Memory B cell (primary cell): ENCODE measurements around the gene POU2AF1.

Experiments used
- ATAC-seq: fragments of 150-1000 bp; cut with Tn5 transposase; 2 replicates; pipeline ENCODE4 v1.10.0; 2021; ENCODE audit warnings: low read depth, mild to moderate bottlenecking, moderate library complexity
- DNase-seq, 2 donors: peaks; one replicate each; pipeline ENCODE4 v3.0.0; 2022; ENCODE audit warnings: low spot score in 2 of 2
- H3K27ac Mint-ChIP-seq: one replicate; pipeline ENCODE4 v1.8.0; 2022; ENCODE audit warnings: mild to moderate bottlenecking, moderate library complexity, mixed read lengths
- H3K27me3 Mint-ChIP-seq: one replicate; pipeline ENCODE4 v1.8.0; 2022; ENCODE audit warnings: mixed read lengths
- H3K36me3 Mint-ChIP-seq: one replicate; pipeline ENCODE4 v1.8.0; 2022; ENCODE audit warnings: mild to moderate bottlenecking, mixed read lengths
- H3K4me1 Mint-ChIP-seq: one replicate; pipeline ENCODE4 v1.8.0; 2022; ENCODE audit warnings: mixed read lengths
- H3K4me3 Mint-ChIP-seq: one replicate; pipeline ENCODE4 v1.8.0; 2022; ENCODE audit warnings: mild to moderate bottlenecking, moderate library complexity, mixed read lengths
- H3K9me3 Mint-ChIP-seq: one replicate; pipeline ENCODE4 v1.8.0; 2022; ENCODE audit warnings: mixed read lengths

Gene POU2AF1

GRCh38 chr11:111367411-111368284 lies 11.4 kb downstream of the POU2AF1 start:
- peak; percentile 68 for ATAC-seq

GRCh38 chr11:111366560-111367410 lies 12.3 kb downstream of the POU2AF1 start:
- Mint-ChIP-seq H3K4me3 (peak overlapping the region; percentile 74), H3K27me3 (no peaks in the 10 kb centered on the region), H3K27ac (peak overlapping the region; percentile 97), H3K36me3 (peaks cover 47% of the 10 kb centered on the region), H3K4me1 (peaks cover 80% of the 10 kb centered on the region), H3K9me3 (no peaks in the 10 kb centered on the region)
- no peak for DNase-seq
- no peak for ATAC-seq

More at GRCh38 chr11:111367411-111368284, 11.4 kb downstream of the POU2AF1 start:
- DNase-seq: no peak
- peak overlapping the region; percentile 97 for H3K27ac Mint-ChIP-seq
- H3K4me3 Mint-ChIP-seq: peak overlapping the region; percentile 74
- H3K9me3 Mint-ChIP-seq: no peaks in the 10 kb centered on the region
- H3K27me3 Mint-ChIP-seq: no peaks in the 10 kb centered on the region
- H3K36me3 Mint-ChIP-seq: peaks cover 44% of the 10 kb centered on the region
- peaks cover 81% of the 10 kb centered on the region for H3K4me1 Mint-ChIP-seq

- no peaks in the 10 kb centered on the region for H3K9me3 Mint-ChIP-seq
- ATAC-seq: peak; percentile 21
- H3K4me1 Mint-ChIP-seq: peaks cover 79% of the 10 kb centered on the region
- peak overlapping the region; percentile 97 for H3K27ac Mint-ChIP-seq
- peaks cover 51% of the 10 kb centered on the region for H3K36me3 Mint-ChIP-seq
- H3K4me3 Mint-ChIP-seq: peak overlapping the region; percentile 59
- no peak for DNase-seq
- H3K27me3 Mint-ChIP-seq: no peaks in the 10 kb centered on the region
Observed at GRCh38 chr11:111365722-111366559, 13.1 kb downstream of the POU2AF1 start.

- DNase-seq (no peak), ATAC-seq (no peak)
- peaks cover 73% of the 10 kb centered on the region for H3K4me1 Mint-ChIP-seq
- H3K27ac Mint-ChIP-seq: peak overlapping the region; percentile 97
- peaks cover 40% of the 10 kb centered on the region for H3K36me3 Mint-ChIP-seq
- H3K9me3 Mint-ChIP-seq: no peaks in the 10 kb centered on the region
- H3K27me3 Mint-ChIP-seq: no peaks in the 10 kb centered on the region
- H3K4me3 Mint-ChIP-seq: peak overlapping the region; percentile 74
Observed at GRCh38 chr11:111364503-111364902, 14.6 kb downstream of the POU2AF1 start.

GRCh38 chr11:111363985-111364384 lies 15.1 kb downstream of the POU2AF1 start:
- ATAC-seq (peak; percentile 56), DNase-seq (no peak)
- Mint-ChIP-seq H3K4me1 (peaks cover 68% of the 10 kb centered on the region), H3K9me3 (no peaks in the 10 kb centered on the region), H3K27me3 (no peaks in the 10 kb centered on the region), H3K36me3 (peaks cover 35% of the 10 kb centered on the region), H3K4me3 (peak overlapping the region; percentile 74), H3K27ac (peak overlapping the region; percentile 88)

- Mint-ChIP-seq H3K4me3 (peak overlapping the region; percentile 48), H3K27ac (peak overlapping the region; percentile 88), H3K27me3 (no peaks in the 10 kb centered on the region), H3K36me3 (peaks cover 35% of the 10 kb centered on the region), H3K9me3 (no peaks in the 10 kb centered on the region), H3K4me1 (peaks cover 58% of the 10 kb centered on the region)
- DNase-seq (no peak), ATAC-seq (no peak)
Observed at GRCh38 chr11:111362887-111363411, 16.1 kb downstream of the POU2AF1 start.

- H3K36me3 Mint-ChIP-seq: peaks cover 36% of the 10 kb centered on the region
- no peak for ATAC-seq
- no peaks in the 10 kb centered on the region for H3K27me3 Mint-ChIP-seq
- no peaks in the 10 kb centered on the region for H3K9me3 Mint-ChIP-seq
- H3K4me1 Mint-ChIP-seq: peaks cover 52% of the 10 kb centered on the region
- peak overlapping the region; percentile 21 for H3K4me3 Mint-ChIP-seq
- H3K27ac Mint-ChIP-seq: peak overlapping the region; percentile 88
- no peak for DNase-seq
Observed at GRCh38 chr11:111361874-111362273, 17.2 kb downstream of the POU2AF1 start.

- DNase-seq (no peak), ATAC-seq (no peak)
- Mint-ChIP-seq H3K4me3 (peak overlapping the region; percentile 25), H3K4me1 (peaks cover 47% of the 10 kb centered on the region), H3K36me3 (peaks cover 36% of the 10 kb centered on the region), H3K27ac (peak overlapping the region; percentile 88), H3K9me3 (no peaks in the 10 kb centered on the region), H3K27me3 (no peaks in the 10 kb centered on the region)
Observed at GRCh38 chr11:111361052-111361801, 17.8 kb downstream of the POU2AF1 start.

- Mint-ChIP-seq H3K36me3 (peaks cover 35% of the 10 kb centered on the region), H3K4me1 (peaks cover 44% of the 10 kb centered on the region), H3K9me3 (no peaks in the 10 kb centered on the region), H3K27me3 (no peaks in the 10 kb centered on the region), H3K4me3 (no peak overlapping the region), H3K27ac (peak overlapping the region; percentile 88)
- no peak for DNase-seq
- ATAC-seq: no peak
Observed at GRCh38 chr11:111360150-111361043, 18.7 kb downstream of the POU2AF1 start.

- Mint-ChIP-seq H3K27me3 (no peaks in the 10 kb centered on the region), H3K9me3 (no peaks in the 10 kb centered on the region), H3K36me3 (peaks cover 32% of the 10 kb centered on the region), H3K4me3 (no peak overlapping the region), H3K4me1 (peaks cover 42% of the 10 kb centered on the region), H3K27ac (no peak overlapping the region)
- DNase-seq (no peak), ATAC-seq (peak; percentile 48)
Observed at GRCh38 chr11:111359223-111360149, 19.6 kb downstream of the POU2AF1 start.
